ENCODE results near the gene TRPV2. TPM values are rescaled to one million over a fixed set of nuclear protein-coding genes. Genes with fewer than 3 reads are reported as not detected.
"Not testable (repeated sequence)": the region's sequence is repeated elsewhere in the genome, so short reads cannot be mapped to it uniquely, and the experiment has no call there.

Gene TRPV2, protein sequence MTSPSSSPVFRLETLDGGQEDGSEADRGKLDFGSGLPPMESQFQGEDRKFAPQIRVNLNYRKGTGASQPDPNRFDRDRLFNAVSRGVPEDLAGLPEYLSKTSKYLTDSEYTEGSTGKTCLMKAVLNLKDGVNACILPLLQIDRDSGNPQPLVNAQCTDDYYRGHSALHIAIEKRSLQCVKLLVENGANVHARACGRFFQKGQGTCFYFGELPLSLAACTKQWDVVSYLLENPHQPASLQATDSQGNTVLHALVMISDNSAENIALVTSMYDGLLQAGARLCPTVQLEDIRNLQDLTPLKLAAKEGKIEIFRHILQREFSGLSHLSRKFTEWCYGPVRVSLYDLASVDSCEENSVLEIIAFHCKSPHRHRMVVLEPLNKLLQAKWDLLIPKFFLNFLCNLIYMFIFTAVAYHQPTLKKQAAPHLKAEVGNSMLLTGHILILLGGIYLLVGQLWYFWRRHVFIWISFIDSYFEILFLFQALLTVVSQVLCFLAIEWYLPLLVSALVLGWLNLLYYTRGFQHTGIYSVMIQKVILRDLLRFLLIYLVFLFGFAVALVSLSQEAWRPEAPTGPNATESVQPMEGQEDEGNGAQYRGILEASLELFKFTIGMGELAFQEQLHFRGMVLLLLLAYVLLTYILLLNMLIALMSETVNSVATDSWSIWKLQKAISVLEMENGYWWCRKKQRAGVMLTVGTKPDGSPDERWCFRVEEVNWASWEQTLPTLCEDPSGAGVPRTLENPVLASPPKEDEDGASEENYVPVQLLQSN
- 13.6 TPM for total RNA-seq

DNA sequence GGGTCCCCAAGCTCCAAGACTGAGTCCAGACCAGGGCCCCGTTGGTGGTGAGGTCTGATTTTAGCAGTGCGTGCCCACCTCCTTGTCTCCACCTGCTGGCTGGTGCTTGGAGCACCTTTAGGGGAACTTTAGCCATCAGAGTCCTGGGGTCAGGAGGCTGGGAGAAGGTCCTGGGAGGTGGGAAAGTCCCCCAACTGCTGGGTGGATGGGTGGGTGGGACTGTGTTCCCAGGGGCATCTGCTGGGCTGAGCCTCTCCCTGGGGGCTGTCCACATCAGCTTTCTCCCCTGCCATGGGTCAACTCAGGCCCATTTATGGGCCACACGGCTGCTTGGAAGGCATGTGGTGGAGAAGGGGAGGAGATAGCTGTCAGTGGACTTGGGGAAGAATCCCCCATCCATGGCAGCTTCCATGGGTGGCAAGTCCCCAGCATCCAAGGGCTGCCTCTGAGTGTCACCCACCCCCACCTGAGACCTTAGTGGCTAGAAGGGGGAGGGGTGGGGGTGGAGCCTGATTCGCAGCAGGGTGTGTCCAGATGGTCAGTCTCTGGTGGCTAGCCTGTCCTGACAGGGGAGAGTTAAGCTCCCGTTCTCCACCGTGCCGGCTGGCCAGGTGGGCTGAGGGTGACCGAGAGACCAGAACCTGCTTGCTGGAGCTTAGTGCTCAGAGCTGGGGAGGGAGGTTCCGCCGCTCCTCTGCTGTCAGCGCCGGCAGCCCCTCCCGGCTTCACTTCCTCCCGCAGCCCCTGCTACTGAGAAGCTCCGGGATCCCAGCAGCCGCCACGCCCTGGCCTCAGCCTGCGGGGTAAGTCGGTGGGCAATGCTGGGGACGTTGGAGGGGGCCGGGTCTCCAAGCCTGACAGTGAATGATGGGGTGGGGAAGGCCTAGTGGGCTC, at the start of gene TRPV2:
Gene TRPV2, plus strand, starts transcription at position 541 of the 894 bp plus-strand sequence. CDS start 2,098 bp downstream, outside the sequence.
- no peak for DNase-seq (ENCODE audit: low spot score)

DNA sequence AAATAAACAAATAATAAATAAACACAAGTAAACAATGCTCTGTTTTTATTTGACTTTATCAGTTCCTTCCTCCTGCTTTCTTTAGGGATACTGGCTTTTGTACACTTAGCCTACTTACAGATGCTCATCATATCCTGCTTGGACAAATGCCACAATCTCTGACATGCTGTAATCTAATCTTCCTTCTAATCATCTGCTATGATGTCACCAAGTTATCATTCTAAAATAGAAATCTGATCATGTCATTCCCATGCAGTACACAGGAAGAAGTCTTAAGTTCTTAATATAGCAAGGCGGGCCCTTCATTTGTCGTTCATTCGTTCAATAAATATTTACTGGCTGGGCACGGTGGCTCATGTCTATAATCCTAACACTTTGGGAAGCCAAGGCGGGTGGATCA, 43.6 kb upstream of the TRPV2 start:
- no peak for DNase-seq (ENCODE audit: low spot score)

DNA sequence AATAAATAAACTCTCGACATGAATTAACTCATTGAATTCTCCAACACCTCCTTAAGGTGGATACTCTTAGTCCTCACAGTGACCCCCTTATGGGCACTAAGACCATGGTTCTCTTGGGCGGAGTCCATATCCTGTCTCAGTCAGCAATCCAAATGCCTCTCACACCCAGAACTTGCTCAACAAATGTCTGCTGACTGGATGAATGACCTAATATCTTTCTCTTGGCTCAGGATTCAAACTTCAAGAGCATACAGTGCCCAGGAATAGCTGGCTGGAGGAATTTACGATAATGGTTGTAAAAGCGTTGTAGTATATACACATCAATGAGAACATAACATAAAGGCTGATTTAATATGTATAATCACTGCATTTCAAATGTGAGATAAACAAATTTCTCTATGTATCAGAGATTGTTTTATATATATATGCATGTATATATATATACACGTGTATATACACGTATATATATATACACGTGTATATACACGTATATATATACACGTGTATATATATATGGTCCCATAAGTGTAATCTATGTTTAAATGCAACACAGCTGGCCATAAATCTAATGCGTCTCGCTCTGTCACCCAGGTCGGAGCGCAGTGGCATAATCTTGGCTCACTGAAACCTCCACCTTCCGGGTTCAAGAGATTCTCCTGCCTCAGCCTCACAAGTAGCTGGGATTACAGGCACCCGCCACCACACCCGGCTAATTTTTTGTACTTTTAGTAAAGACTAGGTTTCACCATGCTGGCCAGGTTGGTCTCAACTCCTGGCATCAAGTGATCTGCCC, 41.0 kb upstream of the TRPV2 start:
- DNase-seq (ENCODE audit: low spot score), result no peak

DNA sequence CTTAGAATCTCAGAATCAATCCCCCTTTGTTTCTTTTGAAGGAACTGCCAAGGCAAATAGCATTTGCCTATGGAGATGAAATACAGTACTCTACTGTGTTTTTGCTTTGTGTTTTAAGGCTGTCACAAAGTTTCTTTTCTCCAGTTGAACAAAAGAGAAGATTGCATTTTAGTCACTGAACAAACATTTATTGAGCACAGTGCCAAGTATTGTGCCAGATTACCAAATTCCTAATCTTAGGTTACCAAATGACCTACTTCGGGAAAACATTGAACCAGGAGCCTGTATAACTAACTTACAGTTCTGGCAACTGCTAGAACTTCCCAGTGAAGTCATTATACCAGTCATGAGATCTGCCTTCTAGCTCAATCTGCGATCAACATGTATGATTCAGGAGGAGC, 37.4 kb upstream of the TRPV2 start:
- DNase-seq (ENCODE audit: low spot score), result no peak

DNA sequence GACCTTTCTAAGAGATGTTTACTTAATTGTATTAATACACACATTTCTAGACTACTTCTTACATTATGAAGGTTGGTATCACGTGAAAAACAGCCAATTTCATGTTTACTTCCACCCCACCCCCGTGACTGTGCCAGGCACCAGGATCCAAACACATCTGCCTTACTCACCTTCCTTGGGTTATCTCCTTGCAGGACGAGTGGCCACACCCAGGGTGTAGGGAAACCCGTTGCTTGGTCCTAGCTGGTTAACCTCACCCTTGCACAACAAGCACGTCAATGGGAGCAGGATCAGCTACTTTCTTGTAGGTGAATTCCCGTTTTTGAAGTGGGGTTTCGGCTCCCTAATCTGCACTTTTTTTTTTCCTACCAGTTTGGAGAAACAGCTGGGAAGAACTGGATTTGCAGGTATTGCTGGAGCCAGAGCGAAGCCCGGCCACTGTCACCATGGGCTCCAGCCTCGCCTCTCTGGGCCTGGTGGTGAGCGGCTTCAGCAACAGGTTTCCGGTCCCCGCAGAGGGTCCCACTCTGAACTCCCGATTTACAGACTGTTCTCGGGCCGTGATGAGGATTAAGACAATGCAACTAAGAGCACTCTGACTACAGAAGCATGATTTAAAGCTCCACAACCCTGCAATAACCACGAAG, 36.6 kb upstream of the TRPV2 start:
- no peak for DNase-seq (ENCODE audit: low spot score)

DNA sequence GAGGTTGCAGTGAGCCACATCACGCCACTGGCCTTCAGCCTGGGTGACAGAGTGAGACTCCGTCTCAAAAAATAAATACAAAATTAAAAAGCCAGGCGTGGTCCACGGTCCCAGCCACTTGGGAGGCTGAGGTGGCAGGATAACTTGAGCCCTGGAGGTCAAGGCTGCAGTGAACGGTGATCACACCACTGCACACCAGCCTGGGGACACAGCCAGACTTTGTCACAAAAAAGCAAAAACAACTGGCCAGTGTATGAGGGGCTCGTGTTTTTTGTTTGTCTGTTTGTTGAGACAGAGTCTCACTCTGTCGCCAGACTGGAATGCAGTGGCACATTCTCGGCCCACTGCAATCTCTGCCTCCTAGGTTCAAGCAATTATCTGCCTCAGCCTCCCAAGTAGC, 35.7 kb upstream of the TRPV2 start:
- DNase-seq (ENCODE audit: low spot score), result no peak

DNA sequence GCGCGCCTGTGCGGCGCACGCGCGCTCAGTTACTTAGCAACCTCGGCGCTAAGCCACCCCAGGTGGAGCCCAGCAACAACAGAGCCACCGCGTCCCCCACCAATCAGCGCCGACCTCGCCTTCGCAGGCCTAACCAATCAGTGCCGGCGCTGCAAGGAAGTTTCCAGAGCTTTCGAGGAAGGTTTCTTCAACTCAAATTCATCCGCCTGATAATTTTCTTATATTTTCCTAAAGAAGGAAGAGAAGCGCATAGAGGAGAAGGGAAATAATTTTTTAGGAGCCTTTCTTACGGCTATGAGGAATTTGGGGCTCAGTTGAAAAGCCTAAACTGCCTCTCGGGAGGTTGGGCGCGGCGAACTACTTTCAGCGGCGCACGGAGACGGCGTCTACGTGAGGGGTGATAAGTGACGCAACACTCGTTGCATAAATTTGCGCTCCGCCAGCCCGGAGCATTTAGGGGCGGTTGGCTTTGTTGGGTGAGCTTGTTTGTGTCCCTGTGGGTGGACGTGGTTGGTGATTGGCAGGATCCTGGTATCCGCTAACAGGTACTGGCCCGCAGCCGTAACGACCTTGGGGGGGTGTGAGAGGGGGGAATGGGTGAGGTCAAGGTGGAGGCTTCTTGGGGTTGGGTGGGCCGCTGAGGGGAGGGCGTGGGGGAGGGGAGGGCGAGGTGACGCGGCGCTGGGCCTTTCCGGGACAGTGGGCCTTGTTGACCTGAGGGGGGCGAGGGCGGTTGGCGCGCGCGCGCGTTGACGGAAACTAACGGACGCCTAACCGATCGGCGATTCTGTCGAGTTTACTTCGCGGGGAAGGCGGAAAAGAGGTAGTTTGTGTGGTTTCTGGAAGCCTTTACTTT, 34.5 kb upstream of the TRPV2 start, which contains the start of gene UBB:
Gene UBB, plus strand, starts transcription at position 452 of the 856 bp plus-strand sequence. CDS start 817 bp downstream, outside the sequence.
- DNase-seq (ENCODE audit: low spot score), result peak; percentile 97

DNA sequence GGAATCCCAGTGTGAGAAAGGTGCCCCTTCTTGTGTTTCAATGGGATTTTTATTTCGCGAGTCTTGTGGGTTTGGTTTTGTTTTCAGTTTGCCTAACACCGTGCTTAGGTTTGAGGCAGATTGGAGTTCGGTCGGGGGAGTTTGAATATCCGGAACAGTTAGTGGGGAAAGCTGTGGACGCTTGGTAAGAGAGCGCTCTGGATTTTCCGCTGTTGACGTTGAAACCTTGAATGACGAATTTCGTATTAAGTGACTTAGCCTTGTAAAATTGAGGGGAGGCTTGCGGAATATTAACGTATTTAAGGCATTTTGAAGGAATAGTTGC, 33.9 kb upstream of the TRPV2 start:
- no peak for DNase-seq (ENCODE audit: low spot score)

DNA sequence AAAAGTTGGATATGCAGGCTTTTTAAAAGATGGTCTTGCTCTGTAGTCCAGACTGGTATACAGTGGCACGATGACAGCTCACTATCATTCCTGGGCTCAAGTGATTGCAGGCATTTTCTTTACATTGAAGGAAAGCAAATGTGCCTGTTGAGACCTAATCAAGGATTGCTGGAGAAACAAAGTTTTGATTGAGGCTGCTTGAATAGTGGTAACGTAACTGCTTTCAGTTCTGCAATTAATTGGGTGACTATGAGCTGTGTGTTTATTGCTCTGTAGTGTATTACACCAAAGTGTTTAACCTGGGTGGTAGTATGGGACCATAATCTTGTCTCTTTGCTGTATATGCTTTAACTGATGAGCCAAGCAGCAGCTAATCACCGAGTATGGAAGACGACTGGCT, 32.2 kb upstream of the TRPV2 start:
- no peak for DNase-seq (ENCODE audit: low spot score)

DNA sequence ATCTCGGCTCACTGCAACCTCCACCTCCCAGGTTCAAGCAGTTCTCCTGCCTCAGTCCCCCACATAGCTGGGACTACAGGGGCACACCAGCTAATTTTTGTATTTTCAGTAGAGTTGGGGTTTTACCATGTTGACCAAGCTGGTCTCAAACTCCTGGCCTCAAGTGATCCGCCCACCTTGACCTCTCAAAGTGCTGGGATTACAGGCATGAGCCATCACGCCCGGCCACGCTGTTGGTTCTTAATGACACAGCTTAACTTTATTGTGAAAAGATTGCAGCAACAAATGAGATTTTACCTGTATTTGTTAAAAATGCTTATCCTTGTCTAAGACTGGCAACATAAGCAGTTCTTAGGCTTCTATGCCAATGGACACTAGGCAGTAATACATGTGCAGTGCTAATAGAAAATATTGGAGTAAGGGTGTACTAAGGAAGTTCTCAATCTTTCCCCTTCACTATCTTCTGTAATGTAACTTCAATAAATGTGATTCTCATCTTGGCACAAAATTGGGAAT, 31.5 kb upstream of the TRPV2 start:
- no peak for DNase-seq (ENCODE audit: low spot score)

DNA sequence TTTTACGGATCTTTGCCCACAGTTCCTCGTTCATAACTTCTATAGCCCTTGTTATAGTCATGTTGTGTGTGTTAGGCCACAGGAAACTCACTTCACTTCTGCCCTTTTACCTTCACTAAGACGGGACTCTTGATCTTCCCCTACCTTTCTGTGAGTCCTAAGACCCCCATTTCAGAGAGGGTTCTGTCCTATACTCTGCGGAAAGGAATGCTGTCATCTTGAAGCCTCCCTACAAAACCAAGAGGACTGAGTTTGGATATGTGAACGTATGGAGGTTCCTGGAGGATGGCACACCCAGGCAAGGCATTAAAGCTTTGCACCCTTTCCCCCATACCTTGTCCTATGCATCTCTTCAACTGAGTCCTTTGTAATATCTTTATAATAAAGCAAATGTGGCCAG, 30.8 kb upstream of the TRPV2 start:
- DNase-seq (ENCODE audit: low spot score), result no peak

DNA sequence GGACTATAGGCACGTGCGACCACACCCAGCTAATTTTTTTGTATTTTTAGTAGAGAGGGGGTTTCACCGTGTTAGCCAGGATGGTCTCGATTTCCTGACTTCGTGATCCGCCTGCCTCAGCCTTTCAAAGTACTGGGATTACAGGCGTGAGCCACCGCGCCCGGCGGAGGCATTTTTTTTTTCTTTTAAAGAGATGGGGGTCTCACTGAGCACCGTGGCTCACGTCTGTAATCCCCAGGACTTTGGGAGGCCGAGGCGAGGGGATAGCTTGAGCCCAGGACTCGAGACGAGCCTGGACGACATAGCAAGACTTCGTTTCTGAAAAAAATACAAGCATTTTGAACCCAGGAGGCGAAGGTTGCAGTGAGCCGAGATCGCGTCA, 29.3 kb upstream of the TRPV2 start:
- DNase-seq (ENCODE audit: low spot score), result not testable (repeated sequence)

DNA sequence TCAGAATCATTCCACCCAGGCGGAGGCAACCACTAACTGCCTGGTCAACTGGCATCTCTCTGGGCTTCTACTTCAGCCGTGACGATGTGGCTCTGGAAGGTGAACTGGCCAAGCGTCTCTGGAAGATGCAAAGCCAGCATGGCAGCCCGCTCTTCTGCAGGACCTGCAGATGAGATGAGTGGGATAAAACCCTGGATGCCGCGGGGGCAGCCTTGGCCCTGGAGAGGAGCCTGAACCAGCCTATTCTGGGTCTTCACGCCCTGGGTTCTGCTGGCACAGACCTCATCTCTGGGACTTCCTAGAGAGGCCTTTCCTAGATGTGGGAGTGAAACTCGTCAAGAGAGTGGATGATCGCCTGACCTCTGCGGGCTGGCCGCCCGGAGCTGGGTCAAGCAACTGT, 23.9 kb upstream of the TRPV2 start:
- no peak for DNase-seq (ENCODE audit: low spot score)

DNA sequence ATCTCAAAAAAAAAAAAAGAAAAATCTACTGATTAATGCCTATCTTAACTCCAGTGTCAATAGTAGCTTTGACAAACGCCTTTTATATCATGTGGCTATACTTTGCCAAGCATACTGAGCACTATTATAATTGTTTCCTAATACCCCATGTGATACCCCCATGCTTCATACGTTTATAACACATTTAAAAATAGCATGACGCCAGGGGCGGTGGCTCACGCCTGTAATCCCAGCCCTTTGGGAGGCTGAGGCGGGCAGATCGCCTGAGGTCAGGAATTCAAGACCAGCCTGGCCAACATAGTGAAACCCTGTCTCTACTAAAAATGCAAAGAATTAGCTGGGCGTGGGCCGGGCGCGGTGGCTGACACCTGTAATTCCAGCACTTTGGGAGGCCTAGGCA, 22.9 kb upstream of the TRPV2 start:
- DNase-seq (ENCODE audit: low spot score), result not testable (repeated sequence)

DNA sequence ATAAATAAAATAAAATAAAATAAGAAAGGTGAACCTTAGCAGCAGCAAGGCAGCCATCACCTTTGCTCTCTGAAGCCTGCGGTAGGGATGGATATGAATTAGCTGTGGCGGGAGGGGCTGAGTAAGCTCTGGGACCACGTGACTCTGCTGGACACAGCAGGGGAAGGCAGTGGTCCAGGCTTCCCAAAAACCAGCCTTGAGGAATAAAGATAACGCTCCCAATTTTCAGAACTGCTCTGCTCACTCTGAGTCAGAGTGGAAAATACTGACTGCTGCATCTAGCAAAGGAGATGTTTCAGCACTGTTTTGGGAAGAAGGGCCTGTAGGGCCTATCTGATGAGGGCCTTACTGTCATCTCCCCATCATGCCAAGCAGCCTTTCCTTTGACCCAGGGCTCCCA, 19.5 kb upstream of the TRPV2 start:
- not testable (repeated sequence) for DNase-seq (ENCODE audit: low spot score)

DNA sequence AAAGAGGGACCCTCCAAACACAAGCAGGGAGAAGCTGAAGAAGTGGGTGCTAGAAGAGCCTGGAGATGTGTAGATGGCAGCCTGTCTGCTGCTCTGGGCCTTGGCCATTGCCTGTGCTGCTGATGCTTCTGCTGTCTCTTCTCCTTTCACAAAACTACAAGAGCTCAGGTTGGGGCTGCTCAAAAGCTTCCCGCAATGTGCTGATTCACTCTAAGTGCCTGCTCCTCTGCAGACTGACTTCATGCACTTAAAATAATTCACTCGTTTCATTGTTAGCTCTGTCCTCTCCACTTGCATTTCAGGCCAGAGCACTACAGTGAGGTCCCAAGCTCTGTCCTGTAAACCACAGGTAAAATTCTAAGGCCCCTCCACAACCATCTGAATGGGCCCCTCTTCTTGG, 18.7 kb upstream of the TRPV2 start:
- not testable (repeated sequence) for DNase-seq (ENCODE audit: low spot score)

DNA sequence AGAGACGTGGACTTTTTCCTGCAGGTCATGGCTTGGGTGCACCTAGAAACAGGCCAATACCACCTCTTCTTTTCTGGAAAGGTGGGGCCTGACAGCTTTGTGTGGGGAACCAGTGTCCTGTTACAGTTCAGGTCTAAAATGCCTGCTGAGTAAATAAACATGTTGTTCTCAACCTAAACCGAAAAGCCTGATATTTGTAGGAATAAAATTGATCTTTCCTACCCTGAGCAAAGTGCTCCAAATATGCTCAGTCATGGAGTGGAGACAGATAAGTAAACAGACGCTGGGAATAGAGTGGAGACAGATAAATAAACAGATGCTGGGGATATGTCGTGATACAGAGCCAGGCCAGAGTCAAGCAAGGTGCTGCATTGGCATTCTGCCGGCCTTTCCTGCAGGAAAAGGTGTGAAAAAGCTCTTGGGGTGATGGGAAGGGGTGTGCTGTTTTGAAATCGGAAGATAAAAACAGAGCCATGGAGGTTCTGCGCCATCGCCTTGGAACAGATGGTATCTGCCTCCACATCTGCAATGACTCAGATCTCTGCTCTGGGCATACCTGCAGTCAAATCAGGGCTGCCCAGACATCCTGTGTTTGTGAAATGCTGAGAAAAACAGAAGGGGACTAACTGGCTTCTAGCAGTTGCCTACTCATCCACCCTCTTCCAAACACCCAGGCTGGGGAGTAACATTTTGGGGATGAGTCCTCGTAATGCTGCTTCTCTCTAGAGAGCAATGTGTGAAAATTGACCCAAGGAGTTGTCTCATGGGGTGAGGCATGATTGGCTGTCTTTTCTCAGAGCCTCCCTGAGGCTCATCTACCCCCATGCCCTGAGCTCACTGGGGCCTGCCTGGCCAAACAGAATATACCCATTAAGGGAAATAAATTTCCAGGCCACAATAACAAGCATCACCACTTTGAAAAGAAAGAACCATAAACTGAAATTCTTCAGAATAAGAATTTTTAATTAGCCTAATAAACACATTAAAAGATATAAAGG, 16.8 kb upstream of the TRPV2 start:
- no peak for DNase-seq (ENCODE audit: low spot score)

DNA sequence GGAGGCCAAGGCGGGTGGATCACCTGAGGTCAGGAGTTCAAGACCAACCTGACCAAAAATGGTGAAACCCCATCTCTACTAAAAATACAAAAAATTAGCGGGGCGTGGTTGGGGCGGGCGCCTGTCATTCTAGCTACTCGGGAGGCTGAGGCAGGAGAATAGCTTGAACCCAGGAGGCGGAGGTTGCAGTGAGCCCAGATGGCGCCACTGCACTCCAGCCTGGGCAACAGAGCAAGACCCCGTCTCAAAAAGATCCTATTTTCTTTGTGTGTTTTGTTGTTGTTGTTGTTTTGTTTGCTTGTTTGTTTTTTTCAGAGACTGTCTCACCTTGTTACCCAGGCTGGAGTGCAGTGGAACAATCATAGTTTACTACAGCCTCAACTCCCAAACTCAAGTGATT, 11.5 kb upstream of the TRPV2 start:
- DNase-seq (ENCODE audit: low spot score), result not testable (repeated sequence)
